ENCODE results near the gene PRDX2. TPM values are rescaled to one million over a fixed set of nuclear protein-coding genes. Genes with fewer than 3 reads are reported as not detected.

The PRDX2 gene
- total RNA-seq, 6 experiments from 2014 or later, result 164 to 466 (median 202) TPM

DNA sequence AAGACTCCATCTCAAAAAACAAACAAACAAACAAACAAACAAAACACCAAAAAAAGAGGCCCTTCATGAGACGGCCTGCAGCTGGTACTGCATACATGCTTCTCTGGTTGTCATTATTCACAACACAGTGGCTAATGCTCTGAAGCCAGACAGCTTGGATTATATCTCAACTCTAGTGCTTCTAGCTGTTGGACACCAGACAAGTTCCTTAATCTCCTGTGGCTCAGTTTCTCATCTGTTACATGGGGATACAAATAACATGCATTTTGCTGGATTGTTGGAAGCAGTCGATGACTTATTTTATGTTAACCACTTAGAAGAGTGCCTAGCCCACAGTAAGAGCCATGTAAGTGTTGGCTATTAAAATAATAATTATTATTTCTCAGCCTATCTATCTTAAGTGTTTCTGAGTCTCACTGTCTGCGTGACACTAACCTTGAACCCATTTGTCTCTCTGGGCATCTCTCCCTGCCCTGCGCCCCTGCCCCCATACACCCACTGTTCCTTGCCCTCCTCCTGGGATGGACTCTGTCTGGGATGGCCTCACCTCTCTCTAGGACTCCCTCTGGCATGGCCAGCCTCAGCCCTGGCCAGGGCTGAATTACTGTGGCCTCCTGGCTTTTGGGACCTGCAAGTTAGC lies 13.4 kb downstream of the PRDX2 start:
- H3K4me3 ChIP-seq, result peak overlapping the region; percentile 48 to 90 (median 81)
- no peaks in the 10 kb centered on the region for H3K36me3 ChIP-seq
- no peaks in the 10 kb centered on the region for H3K27me3 ChIP-seq
- no peaks in the 10 kb centered on the region for H3K9me3 ChIP-seq
- intact Hi-C loops (cut with DNase I), result no loop called here
- DNase-seq (peak in 1 of 3 donors; percentile 84), ATAC-seq (no peak)
- peaks cover 3 to 34% (median 17%) of the 10 kb centered on the region in 4 donors for H3K4me1 ChIP-seq
- WGBS (ENCODE audit: insufficient coverage, low coverage, low lambda C conversion rate, missing lambda C conversion rate), result 38% methylated on average over 3 of the region's 4 CpGs
- no peak for TF ChIP-seq POLR2A (IDR thresholded peaks at IDR 0.05)
- TF ChIP-seq, protein P1, sequence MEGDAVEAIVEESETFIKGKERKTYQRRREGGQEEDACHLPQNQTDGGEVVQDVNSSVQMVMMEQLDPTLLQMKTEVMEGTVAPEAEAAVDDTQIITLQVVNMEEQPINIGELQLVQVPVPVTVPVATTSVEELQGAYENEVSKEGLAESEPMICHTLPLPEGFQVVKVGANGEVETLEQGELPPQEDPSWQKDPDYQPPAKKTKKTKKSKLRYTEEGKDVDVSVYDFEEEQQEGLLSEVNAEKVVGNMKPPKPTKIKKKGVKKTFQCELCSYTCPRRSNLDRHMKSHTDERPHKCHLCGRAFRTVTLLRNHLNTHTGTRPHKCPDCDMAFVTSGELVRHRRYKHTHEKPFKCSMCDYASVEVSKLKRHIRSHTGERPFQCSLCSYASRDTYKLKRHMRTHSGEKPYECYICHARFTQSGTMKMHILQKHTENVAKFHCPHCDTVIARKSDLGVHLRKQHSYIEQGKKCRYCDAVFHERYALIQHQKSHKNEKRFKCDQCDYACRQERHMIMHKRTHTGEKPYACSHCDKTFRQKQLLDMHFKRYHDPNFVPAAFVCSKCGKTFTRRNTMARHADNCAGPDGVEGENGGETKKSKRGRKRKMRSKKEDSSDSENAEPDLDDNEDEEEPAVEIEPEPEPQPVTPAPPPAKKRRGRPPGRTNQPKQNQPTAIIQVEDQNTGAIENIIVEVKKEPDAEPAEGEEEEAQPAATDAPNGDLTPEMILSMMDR (IDR thresholded peaks at IDR 0.05), result no peak
- H3K27ac ChIP-seq, result peak overlapping the region; percentile 96 to 100 (median 99)

DNA sequence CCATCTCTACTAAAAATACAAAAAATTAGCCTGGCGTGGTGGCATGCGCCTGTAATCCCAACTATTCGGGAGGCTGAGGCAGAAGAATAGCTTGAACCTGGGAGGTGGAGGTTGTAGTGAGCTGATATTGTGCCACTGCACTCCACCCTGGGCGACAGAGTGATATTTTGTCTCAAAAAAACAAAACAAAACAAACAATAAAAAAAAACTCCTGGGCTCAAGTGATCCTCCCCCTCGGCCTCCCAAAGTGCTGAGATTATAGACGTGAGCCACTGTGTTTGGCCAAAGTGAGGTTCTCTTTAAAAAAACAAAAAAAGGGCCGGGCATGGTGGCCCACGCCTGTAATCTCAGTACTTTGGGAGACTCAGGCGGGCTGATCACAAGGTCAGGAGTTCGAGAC lies 14.1 kb downstream of the PRDX2 start:
- no peak overlapping the region for H3K4me3 ChIP-seq
- H3K4me1 ChIP-seq, result peaks cover 3 to 39% (median 20%) of the 10 kb centered on the region in 4 donors
- H3K27me3 ChIP-seq, result no peaks in the 10 kb centered on the region
- ATAC-seq (no peak), DNase-seq (no peak)
- intact Hi-C loops (cut with DNase I), result no loop called here
- no peaks in the 10 kb centered on the region for H3K9me3 ChIP-seq
- 83% methylated on average over 7 of the region's 10 CpGs for WGBS (ENCODE audit: insufficient coverage, low coverage, low lambda C conversion rate, missing lambda C conversion rate)
- H3K36me3 ChIP-seq, result no peaks in the 10 kb centered on the region
- peak overlapping the region; percentile 96 to 100 (median 99) for H3K27ac ChIP-seq
- TF ChIP-seq, protein P1 (IDR thresholded peaks at IDR 0.05), result no peak
- no peak for TF ChIP-seq POLR2A (IDR thresholded peaks at IDR 0.05)

DNA sequence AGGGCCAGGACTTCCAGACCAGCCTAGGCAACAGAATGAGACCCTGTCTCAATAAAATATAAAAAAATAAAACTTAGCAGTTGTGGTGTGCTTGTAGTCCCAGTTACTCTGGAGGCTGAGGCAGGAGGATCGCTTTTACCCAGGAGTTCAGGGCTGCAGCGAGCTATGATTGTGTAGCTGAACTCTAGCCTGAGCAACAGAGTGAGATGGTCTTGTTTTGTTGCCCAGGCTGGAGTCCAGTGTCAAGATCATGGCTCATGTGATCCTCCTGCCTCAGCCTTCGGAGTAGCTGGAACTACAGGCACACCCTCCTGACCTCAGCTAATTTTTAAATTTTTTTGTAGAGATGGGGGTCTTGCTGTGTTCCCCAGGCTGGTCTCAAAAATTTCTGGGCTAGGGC lies 14.6 kb downstream of the PRDX2 start:
- Histone ChIP-seq H3K9me3 (no peaks in the 10 kb centered on the region), H3K4me1 (peaks cover 3 to 41% (median 20%) of the 10 kb centered on the region in 4 donors), H3K36me3 (no peaks in the 10 kb centered on the region), H3K27ac (peak overlapping the region; percentile 53 to 100 (median 96)), H3K4me3 (no peak overlapping the region), H3K27me3 (no peaks in the 10 kb centered on the region)
- 57% methylated on average over 3 of the region's 3 CpGs for WGBS (ENCODE audit: insufficient coverage, low coverage, low lambda C conversion rate, missing lambda C conversion rate)
- DNase-seq (peak in 2 of 3 donors; percentile 39 to 49), ATAC-seq (no peak)
- intact Hi-C loops (cut with DNase I), result no loop called here
- no peak for TF ChIP-seq POLR2A (IDR thresholded peaks at IDR 0.05)
- TF ChIP-seq, protein P1 (IDR thresholded peaks at IDR 0.05), result no peak

DNA sequence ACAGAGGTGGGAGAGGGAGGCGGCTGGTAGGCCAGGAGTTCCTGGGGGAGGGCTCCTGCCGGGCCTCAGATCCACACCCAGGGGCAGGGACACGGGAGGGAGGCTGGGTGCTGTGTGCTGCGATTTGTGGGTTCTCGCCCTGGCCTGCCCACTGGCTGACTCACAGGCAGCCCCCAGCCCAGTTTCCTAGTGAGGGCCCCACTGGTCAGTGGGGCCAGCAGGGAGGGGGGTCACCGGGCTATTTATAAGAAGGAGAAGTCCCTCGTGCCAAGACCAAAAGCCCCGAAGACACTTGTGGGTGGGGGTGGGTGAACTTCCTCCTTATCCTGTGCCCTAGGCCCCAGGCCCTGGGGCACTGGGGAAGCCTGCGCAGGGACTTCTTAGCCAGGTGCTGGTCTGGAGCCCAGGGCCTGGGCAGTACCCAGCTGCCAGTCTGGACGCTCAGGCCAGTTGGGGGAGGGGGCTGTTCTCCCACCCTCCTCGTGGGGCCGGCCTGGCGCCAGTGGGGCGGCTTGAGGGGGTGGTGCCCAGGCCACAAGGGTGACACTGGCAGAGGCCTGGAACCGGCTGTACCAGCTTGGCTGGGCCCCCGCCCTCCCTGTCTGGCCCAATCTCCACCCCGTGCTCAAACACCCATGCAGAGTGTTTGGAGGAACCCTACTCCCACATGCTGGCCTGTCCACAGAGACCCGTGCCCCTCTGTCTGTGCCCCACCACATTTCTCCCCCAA lies 15.3 kb downstream of the PRDX2 start:
- no peak for ATAC-seq
- H3K9me3 ChIP-seq, result no peaks in the 10 kb centered on the region
- DNase-seq, result peak; percentile 67 to 74 (median 71)
- no peaks in the 10 kb centered on the region for H3K27me3 ChIP-seq
- peaks cover 1 to 44% (median 20%) of the 10 kb centered on the region in 4 donors for H3K4me1 ChIP-seq
- WGBS (ENCODE audit: insufficient coverage, low coverage, low lambda C conversion rate, missing lambda C conversion rate), result 35% methylated on average over 5 of the region's 18 CpGs
- TF ChIP-seq, protein P1 (IDR thresholded peaks at IDR 0.05), result no peak
- TF ChIP-seq POLR2A (IDR thresholded peaks at IDR 0.05), result peak; percentile 25
- H3K36me3 ChIP-seq, result no peaks in the 10 kb centered on the region
- intact Hi-C loops (cut with DNase I), result no loop called here
- H3K27ac ChIP-seq, result peak overlapping the region; percentile 53 to 100 (median 96)
- no peak overlapping the region for H3K4me3 ChIP-seq
